GM13977 (cell line): ENCODE measurements around the gene SLC6A4.
"Not testable (repeated sequence)": the region's sequence is repeated elsewhere in the genome, so short reads cannot be mapped to it uniquely, and the experiment has no call there.

Experiments
- DNase-seq: peaks from one replicate; pipeline ENCODE4 v3.0.0; 2012; ENCODE audit warnings: low spot score
- CTCF ChIP-seq: IDR thresholded peaks from 2 replicates; pipeline ENCODE4 v1.5.1; 2012; ENCODE audit warnings: mild to moderate bottlenecking, control low read depth; ENCODE audit not compliant: insufficient read depth; ENCODE audit errors: extremely low read depth, missing control alignments
- in situ Hi-C: fragments of 300-500 bp; cut with MboI; formaldehyde crosslinking; loops from one replicate; pipeline ENCODE4 v1.12.0; 2022; ENCODE audit warnings: low sequenced_read_pairs, low pct_unique_long_range_greater_than_20kb, mixed read lengths, inconsistent platforms; ENCODE audit not compliant: unreplicated experiment

Gene SLC6A4

GRCh38 chr17:30210366-30210765, 25.1 kb downstream of the SLC6A4 start:
- DNase-seq, result no peak
- TF ChIP-seq CTCF, result no peak
- in situ Hi-C loops, result no loop called here

GRCh38 chr17:30209930-30210329, 25.6 kb downstream of the SLC6A4 start:
- in situ Hi-C loops, result no loop called here
- no peak for DNase-seq
- no peak for TF ChIP-seq CTCF

- in situ Hi-C loops, result no loop called here
- TF ChIP-seq CTCF, result no peak
- DNase-seq, result no peak
Observed at GRCh38 chr17:30208214-30208613, 27.3 kb downstream of the SLC6A4 start.

GRCh38 chr17:30207655-30208054, 27.8 kb downstream of the SLC6A4 start:
- in situ Hi-C loops, result no loop called here
- TF ChIP-seq CTCF, result no peak

GRCh38 chr17:30203471-30203981, 32.0 kb downstream of the SLC6A4 start:
- in situ Hi-C loops, result no loop called here
- DNase-seq, result no peak
- peak; percentile 33 for TF ChIP-seq CTCF

More at GRCh38 chr17:30207655-30208054, 27.8 kb downstream of the SLC6A4 start:
- DNase-seq, result no peak

- DNase-seq, in situ Hi-C loops: not testable (repeated sequence)
Observed at GRCh38 chr17:30200656-30201055, 34.8 kb downstream of the SLC6A4 start.

- DNase-seq, result no peak
- in situ Hi-C loops, result no loop called here
- TF ChIP-seq CTCF, result no peak
Observed at GRCh38 chr17:30200106-30200505, 35.4 kb downstream of the SLC6A4 start.
